Hepatic stellate cell (primary cell): ENCODE measurements around the gene PCDH18.

Experiments
- DNase-seq: peaks from one replicate; pipeline ENCODE4 v3.0.0; 2011; ENCODE audit warnings: low spot score

The PCDH18 gene

DNA sequence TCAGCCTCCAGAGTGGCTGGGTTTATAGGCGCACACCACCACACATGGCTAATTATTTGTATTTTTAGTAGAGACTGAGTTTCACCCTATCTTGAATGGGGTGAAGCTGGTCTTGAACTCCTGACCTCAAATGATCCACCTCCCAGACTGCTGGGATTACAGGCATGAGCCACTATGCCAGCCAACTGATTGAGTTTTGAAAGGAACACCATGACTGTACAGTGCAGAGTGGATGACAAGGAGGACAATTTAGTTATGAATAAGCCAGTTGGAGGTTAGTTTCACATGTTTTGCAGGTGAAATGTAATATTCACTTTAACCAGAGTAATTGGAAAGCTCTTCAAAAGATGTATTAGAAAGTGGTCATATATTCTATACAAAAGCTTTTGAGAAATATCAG lies 60.8 kb downstream of the PCDH18 start:
- DNase-seq: no peak

DNA sequence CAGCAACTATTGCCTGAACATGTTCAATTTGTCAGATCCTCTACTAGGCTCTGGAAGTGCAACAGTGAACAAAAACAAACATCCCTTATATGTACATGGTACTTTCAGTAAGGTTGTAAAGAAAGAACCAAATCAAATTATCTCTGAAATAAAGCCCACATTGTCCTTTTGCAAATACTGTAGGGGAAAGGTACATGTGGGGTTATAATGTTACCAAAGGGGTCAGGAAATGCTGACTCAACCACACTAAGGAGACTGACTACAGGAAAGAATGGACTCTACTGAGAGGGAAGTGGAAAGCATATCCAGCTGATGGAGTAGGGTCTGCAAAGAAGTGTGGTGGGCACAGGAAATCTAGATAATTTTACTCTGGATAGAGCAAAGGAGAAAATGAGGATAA lies 61.5 kb downstream of the PCDH18 start:
- no peak for DNase-seq
